NCI-H2029 (cell line): ENCODE data around the gene CCDC182.

ENCODE experiments used
- DNase-seq: peaks from one replicate; lab custom pipeline; 2025; lab: John Stamatoyannopoulos, UW

CCDC182 gene

GRCh38 chr17:57726838-57727237 is 18.3 kb downstream of the CCDC182 start:
- DNase-seq: no peak

- DNase-seq: no peak
Measured at GRCh38 chr17:57726213-57726790, 18.8 kb downstream of the CCDC182 start.

- no peak for DNase-seq
Measured at GRCh38 chr17:57724729-57725125, 20.4 kb downstream of the CCDC182 start.

GRCh38 chr17:57724026-57724728 is 20.9 kb downstream of the CCDC182 start:
- DNase-seq: no peak

- no peak for DNase-seq
Measured at GRCh38 chr17:57723427-57724025, 21.6 kb downstream of the CCDC182 start.

- DNase-seq: no peak
Measured at GRCh38 chr17:57722704-57723043, 22.4 kb downstream of the CCDC182 start.

- DNase-seq: no peak
Measured at GRCh38 chr17:57721967-57722703, 23.0 kb downstream of the CCDC182 start.

GRCh38 chr17:57720386-57721035 is 24.6 kb downstream of the CCDC182 start:
- DNase-seq: no peak

- no peak for DNase-seq
Measured at GRCh38 chr17:57718878-57719277, 26.2 kb downstream of the CCDC182 start.

GRCh38 chr17:57715981-57716380 is 29.1 kb downstream of the CCDC182 start:
- DNase-seq: no peak

- peak; percentile 79 for DNase-seq
Measured at GRCh38 chr17:57714665-57715180, 30.4 kb downstream of the CCDC182 start.

GRCh38 chr17:57713140-57713539 is 32.0 kb downstream of the CCDC182 start:
- no peak for DNase-seq

GRCh38 chr17:57708410-57708809 is 36.7 kb downstream of the CCDC182 start:
- no peak for DNase-seq

- peak; percentile 31 for DNase-seq
Measured at GRCh38 chr17:57707892-57708291, 37.2 kb downstream of the CCDC182 start.

- no peak for DNase-seq
Measured at GRCh38 chr17:57706761-57707160, 38.3 kb downstream of the CCDC182 start.

GRCh38 chr17:57705921-57706695 is 39.0 kb downstream of the CCDC182 start:
- DNase-seq: no peak

- no peak for DNase-seq
Measured at GRCh38 chr17:57704448-57704847, 40.7 kb downstream of the CCDC182 start.

GRCh38 chr17:57703273-57703672 is 41.8 kb downstream of the CCDC182 start:
- DNase-seq: no peak

- DNase-seq: peak; percentile 63
Measured at GRCh38 chr17:57701124-57701523, 44.0 kb downstream of the CCDC182 start.

- DNase-seq: no peak
Measured at GRCh38 chr17:57699751-57700219, 45.3 kb downstream of the CCDC182 start.
